Measurements from ENCODE around the gene UNC93A.
"Not testable (repeated sequence)": the region's sequence is repeated elsewhere in the genome, so short reads cannot be mapped to it uniquely, and the experiment has no call there.

UNC93A gene

DNA sequence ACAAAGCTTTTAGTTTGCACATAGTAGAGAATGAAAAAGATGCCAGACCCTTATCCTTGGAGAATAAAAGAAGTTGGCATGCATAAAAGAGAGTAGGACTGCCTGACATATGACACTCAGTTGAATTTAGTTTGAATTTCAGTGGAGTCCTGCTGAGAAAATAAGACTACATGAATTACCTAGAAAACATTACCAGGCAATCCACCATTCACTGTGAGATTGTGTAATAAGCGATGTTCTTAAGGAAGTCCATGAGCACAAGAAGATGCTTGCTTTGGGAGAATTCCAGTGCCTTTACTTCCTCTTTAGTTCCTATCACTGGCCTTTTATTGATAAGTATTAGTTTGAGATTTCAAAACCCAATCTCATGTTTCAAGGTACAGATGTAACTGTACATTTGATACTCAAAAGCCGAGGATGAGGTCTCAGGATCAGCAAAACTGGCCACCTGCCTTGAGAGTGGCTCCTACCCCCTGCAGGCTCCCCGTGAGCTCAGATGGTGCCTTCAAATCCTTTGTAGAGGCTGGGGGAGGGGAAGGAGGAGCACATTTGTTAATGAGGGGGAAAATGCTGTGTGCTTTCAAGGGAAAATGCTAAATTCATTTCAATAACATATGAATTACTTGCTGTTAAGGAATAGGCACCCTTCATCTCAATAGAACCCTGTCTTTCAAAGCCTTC, 11.2 kb upstream of the UNC93A start:
- DNase-seq (ENCODE audit: extremely low read depth, insufficient read length), result no peak

DNA sequence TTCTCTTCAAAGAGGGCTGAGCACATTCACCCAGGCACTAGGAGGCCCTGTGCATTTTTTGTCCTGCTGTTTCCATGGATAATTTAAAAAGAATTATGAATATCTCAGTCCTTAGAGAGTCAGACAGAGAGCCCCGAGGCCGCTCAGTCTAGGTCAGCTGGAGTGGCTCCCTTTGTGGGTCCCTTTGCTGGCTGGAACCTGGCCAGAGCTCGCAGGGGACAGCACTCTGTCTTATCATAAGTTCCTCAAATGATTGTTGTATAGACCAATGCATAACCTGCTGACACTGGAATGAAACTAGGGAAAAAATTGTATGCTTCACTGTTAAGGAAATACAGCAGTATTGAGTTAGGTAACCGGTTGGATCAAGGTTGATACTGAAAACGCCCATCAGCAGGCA, 10.6 kb upstream of the UNC93A start:
- not testable (repeated sequence) for H3K4me3 ChIP-seq (replicated peaks; ENCODE audit: low read depth, low read length); H3K36me3 ChIP-seq (ENCODE audit: control insufficient read depth, insufficient read depth, low read length); DNase-seq (ENCODE audit: extremely low read depth, insufficient read length); H3K27me3 ChIP-seq (replicated peaks; ENCODE audit: control insufficient read depth, insufficient read depth, low read length)

More for the DNA sequence above, 11.2 kb upstream of the UNC93A start:
- TF ChIP-seq, protein P1, sequence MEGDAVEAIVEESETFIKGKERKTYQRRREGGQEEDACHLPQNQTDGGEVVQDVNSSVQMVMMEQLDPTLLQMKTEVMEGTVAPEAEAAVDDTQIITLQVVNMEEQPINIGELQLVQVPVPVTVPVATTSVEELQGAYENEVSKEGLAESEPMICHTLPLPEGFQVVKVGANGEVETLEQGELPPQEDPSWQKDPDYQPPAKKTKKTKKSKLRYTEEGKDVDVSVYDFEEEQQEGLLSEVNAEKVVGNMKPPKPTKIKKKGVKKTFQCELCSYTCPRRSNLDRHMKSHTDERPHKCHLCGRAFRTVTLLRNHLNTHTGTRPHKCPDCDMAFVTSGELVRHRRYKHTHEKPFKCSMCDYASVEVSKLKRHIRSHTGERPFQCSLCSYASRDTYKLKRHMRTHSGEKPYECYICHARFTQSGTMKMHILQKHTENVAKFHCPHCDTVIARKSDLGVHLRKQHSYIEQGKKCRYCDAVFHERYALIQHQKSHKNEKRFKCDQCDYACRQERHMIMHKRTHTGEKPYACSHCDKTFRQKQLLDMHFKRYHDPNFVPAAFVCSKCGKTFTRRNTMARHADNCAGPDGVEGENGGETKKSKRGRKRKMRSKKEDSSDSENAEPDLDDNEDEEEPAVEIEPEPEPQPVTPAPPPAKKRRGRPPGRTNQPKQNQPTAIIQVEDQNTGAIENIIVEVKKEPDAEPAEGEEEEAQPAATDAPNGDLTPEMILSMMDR (IDR thresholded peaks at IDR 0.05; ENCODE audit: insufficient read depth, low read length, poor library complexity, severe bottlenecking), result no peak
- Histone ChIP-seq H3K4me3 (replicated peaks; ENCODE audit: low read depth, low read length) (no peak overlapping the region), H3K36me3 (ENCODE audit: control insufficient read depth, insufficient read depth, low read length) (no peaks in the 10 kb centered on the region), H3K27me3 (replicated peaks; ENCODE audit: control insufficient read depth, insufficient read depth, low read length) (peaks cover 3% of the 10 kb centered on the region)

GRCh38 chr6:167282165-167282564, 8.9 kb upstream of the UNC93A start:
- no peaks in the 10 kb centered on the region; the same call in none of the 2 replicates for H3K27me3 ChIP-seq (replicated peaks; ENCODE audit: control insufficient read depth, insufficient read depth, low read length)
- TF ChIP-seq, protein P1 (IDR thresholded peaks at IDR 0.05; ENCODE audit: insufficient read depth, low read length, poor library complexity, severe bottlenecking), result no peak
- no peak for DNase-seq (ENCODE audit: extremely low read depth, insufficient read length)

GRCh38 chr6:167284565-167284964, 6.5 kb upstream of the UNC93A start:
- H3K4me3 ChIP-seq (replicated peaks; ENCODE audit: low read depth, low read length); H3K27me3 ChIP-seq (replicated peaks; ENCODE audit: control insufficient read depth, insufficient read depth, low read length); H3K36me3 ChIP-seq (ENCODE audit: control insufficient read depth, insufficient read depth, low read length); DNase-seq (ENCODE audit: extremely low read depth, insufficient read length): not testable (repeated sequence)

More at GRCh38 chr6:167282165-167282564, 8.9 kb upstream of the UNC93A start:
- Histone ChIP-seq H3K4me3 (replicated peaks; ENCODE audit: low read depth, low read length) (no peak overlapping the region), H3K36me3 (ENCODE audit: control insufficient read depth, insufficient read depth, low read length) (no peaks in the 10 kb centered on the region)

GRCh38 chr6:167285077-167285770, 5.9 kb upstream of the UNC93A start:
- no peak for DNase-seq (ENCODE audit: extremely low read depth, insufficient read length)
- H3K4me3 ChIP-seq (replicated peaks; ENCODE audit: low read depth, low read length), result no peak overlapping the region
- TF ChIP-seq, protein P1 (IDR thresholded peaks at IDR 0.05; ENCODE audit: insufficient read depth, low read length, poor library complexity, severe bottlenecking), result no peak
- H3K27me3 ChIP-seq (replicated peaks; ENCODE audit: control insufficient read depth, insufficient read depth, low read length), result no peaks in the 10 kb centered on the region
- H3K36me3 ChIP-seq (ENCODE audit: control insufficient read depth, insufficient read depth, low read length), result no peaks in the 10 kb centered on the region

- TF ChIP-seq, protein P1 (IDR thresholded peaks at IDR 0.05; ENCODE audit: insufficient read depth, low read length, poor library complexity, severe bottlenecking), result no peak
- Histone ChIP-seq H3K4me3 (replicated peaks; ENCODE audit: low read depth, low read length) (no peak overlapping the region), H3K27me3 (replicated peaks; ENCODE audit: control insufficient read depth, insufficient read depth, low read length) (no peaks in the 10 kb centered on the region), H3K36me3 (ENCODE audit: control insufficient read depth, insufficient read depth, low read length) (no peaks in the 10 kb centered on the region)
- DNase-seq (ENCODE audit: extremely low read depth, insufficient read length), result no peak
Observed at GRCh38 chr6:167287513-167288048, 3.5 kb upstream of the UNC93A start.
